ENCODE data around the gene SLC10A7.
A peak's percentile ranks its signal among the peaks of the same experiment; 100 is the strongest.

SLC10A7 gene

DNA sequence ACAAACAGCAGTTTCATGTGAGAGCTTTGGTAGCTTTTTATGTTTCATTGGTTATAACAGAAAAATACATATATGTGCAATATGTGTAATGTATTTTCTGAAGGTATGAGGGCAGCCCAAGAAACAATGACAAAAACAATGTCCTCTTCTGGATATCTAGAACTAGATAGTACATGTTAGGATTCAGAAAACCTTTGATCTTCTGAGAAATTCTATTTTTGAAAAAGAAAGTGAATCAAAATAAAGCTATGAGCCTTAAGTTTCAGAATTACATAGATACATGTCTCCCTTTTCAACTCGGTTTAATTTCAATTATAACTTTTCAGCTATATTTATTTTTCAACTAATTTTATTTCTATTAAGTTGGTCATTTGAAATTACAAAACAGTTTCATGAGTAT lies 175.5 kb downstream of the SLC10A7 start:
- no peak for DNase-seq

DNA sequence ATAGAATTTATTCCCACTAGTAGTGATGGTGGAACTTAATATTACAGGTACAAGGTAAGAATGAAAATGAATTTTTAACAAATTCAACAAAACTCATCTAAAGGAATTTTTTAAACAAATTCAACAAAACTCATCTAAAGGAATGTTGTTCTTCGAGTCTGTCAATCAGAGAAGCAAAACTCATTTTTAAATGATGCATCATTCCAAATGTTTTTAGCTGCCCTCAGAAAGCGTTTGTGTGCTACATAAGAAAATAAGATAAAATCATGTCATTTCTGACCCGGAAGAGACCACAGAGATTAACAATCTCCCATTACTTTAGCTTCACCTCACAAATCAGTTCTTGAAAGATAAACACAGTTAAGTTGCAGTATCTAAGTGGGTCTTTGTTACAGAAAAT lies 178.0 kb downstream of the SLC10A7 start:
- no peak for DNase-seq

DNA sequence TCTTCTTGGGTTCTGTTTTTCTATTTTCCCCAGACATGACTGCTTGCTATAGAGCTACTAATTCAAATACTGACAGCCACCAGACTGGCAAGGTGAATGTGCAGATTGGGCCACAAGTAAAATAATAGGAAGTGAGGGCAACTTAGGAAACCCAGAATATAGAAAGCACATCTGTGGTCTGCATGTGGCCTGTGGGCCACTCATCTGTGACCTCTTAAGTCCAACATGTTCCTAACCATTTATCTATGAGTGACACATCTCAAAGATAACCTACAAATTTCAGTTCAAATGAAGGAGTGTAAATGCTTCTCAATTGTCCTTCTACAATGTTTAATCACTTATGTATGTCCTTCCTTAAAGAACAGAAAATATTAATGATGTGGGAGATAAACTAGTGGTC lies 178.5 kb downstream of the SLC10A7 start:
- no peak for DNase-seq

DNA sequence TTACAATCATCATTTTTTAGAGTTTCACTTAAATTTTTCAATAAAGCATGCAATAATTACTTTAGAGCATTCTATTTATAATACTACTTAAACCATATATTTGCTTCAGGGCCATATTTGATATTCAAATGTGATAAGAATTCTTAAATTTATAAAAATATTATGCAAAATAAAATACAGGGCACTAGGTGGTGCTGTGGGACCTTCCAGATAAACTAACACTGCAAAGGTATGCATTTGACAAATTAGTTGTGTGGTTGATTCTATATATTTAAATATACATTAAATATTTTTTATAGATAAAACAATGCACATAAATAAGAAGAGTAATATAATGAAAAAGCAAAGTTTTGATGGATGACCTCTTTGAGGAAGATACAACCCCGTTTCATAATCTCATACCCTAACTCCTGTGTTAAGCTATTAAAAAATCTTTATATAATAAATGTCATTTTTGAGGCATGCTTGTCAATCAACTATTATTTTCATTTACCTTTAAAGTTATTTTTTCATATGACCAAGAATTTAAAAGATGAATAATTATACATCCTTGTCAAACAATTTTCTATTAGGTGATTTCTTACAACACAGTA lies 179.0 kb downstream of the SLC10A7 start:
- peak; percentile 44 for DNase-seq

DNA sequence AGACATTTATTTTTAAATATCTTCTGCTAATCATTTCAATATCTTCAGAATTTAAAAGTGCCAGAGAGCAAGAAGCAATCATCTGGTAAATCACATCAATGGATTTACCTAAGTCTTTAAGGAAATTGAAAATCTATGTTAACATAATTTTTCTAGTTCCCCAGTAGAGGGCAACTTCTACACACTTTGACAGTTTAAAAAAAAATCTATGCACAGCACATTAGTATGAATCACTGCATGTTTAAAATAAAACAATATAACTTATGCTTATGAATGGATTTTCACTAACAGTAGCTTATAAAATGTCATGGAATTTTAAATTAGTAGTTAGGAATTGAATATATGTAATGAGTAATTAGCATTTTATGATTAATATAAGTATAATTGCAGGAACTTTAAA lies 180.9 kb downstream of the SLC10A7 start:
- DNase-seq = no peak

DNA sequence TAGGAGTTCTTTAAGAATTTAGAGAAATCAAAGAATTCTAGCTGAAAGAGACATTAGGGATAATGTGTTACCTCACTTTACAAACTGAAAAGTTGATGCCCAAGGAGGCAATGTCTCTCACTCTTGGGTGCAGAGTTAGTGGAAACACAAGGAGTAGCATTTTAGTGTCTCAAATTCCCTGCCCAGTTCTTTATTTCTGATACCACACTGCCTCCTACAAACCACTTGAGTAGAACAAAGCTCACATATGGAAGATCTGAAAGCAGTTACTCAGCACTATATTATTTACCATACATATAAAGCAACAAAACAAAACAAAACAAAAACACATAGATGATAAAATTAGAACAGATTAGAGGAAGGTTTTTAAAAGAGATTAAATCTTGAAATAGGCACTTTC lies 183.2 kb downstream of the SLC10A7 start:
- no peak for DNase-seq

DNA sequence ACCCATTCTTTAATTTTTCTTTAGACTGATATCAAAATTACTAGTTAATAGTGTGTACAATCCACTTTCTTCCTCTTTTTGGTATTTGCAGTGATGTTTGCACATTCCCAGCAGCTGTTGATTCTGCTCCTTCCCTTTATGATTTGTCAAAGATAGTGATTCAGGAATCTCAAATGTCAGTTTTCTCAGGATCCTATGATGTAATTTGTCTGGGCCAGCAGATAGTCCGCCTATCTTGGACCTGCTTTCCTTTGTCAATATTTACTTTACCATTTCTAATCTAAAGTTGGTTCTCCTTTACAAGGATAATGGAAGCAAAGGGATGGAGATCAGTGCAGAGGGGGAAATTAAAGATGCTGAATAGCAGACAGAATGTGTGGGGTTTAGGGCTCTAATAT lies 185.3 kb downstream of the SLC10A7 start:
- no peak for DNase-seq

DNA sequence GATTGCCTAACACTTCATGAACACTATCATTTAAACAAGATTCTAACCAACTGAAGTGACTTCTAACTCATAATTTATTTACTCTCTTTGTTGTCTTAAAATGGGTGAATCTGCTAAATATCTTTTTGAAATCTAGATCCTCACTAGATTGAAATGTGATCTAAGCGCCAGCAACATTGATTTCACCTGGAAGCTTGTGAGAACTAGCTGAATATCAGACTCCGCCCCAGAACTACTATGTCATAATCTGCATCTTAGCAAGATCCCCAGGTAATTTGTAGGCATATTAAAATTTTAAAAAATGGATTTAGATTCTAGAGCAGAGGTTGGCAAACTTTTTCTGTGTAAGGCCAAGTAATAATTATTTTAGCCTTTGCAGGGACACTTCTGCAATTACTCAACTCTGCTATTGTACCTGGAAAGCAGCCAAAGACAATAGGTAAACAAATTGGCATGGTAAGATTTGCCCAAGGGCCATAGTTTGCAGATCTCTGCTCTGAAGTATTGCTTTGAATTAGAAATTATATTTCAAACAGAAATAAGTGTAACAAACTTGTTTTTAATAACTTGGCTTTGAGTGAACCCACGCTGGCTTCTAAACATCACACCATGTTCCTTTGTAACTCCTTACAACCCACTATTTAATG lies 185.9 kb downstream of the SLC10A7 start:
- no peak for DNase-seq

DNA sequence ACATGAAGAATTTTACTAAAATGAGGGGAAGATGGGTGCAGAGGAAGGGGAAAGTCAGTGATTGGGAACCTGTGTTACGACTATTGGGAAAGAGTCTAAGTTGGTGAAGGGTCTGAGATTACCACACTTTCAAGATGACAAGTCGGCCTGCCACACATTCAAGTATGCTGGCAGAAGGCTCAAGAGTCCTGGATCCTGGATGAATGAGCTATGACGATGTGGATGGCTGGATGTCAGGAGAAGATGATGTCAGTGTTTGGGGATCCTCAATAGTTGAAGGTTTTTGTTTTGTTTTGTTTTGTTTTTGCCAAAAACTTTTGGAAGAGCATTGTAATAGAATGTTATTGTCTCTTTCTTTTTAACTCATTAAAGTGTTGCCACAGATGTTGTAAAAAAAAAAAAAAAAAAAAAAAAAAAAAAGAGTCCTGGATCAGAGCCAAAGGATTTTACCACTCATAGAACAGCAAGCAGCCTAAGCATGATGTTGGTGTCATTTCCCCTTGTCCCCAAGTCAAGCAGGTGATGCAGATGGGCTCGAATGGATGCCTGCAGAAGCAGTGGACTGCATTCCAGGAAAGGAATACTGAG lies 186.8 kb downstream of the SLC10A7 start:
- no peak for DNase-seq

DNA sequence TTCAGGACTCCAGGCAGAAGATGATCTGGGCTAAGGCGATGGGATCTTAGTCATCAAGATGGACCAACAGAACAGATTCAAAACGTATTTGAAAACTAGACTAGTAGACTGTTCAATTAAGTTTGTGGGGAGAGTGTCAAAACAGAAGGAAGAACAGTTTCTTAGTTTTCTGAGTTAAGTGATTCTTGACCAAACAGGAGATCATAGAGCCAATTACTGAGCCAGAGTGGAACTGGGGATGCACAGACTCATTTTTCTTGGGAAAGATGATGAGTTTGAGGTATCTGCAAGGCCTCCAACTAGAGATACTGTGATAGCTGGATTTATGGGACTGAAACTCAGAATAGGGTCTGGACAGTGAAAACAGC lies 187.9 kb downstream of the SLC10A7 start:
- DNase-seq = no peak

DNA sequence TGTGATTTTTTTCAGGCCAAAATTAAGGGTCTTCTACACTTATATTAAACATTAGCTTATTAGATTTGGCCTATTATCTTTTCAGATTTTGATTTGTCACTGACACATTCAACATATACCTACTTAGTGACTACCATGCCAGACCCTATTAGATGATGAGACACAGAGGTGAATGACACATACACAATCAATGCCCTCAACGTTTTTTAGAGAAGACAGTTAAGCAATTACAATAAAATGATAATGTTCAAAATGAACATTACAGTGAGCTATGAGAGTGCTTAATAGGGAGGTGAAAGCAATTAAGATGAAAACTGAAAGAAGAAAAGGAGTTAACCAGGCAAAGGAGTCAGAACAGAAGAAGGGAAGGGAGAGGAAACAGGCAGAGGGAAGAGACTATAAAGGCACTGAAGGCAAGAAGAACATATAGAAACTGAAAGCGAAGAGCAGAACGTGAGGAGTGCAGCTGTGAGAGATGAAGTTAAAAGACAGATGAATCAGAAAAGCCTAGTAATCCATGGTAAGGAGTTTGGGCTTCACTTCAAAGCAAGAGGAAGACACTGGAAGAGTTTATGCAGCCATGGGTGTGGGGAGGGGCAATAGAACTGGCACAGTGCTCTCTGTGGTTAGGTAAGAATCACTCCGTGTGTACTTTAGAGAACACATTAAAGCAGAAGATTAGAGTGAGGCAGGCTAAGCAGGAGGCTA lies 188.4 kb downstream of the SLC10A7 start:
- DNase-seq = peak; percentile 4

DNA sequence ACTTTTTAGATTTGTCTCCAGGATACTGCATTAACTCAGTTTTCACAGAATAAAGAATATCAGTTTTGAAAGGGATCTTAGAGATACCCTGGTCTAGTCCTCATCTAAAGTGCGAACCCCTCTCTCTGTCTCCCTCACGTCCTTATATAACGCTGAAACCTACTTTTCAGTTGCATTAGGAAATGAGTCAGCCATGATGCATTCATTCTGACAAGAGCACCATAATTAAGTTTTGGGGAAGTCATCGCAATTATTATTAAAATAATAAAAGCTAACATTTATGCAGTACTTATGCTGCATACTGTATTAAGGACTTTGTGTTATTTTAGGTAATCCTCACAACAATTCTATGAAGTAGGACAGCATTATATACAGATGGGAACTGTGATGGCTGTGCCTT lies 191.3 kb downstream of the SLC10A7 start:
- DNase-seq = no peak

DNA sequence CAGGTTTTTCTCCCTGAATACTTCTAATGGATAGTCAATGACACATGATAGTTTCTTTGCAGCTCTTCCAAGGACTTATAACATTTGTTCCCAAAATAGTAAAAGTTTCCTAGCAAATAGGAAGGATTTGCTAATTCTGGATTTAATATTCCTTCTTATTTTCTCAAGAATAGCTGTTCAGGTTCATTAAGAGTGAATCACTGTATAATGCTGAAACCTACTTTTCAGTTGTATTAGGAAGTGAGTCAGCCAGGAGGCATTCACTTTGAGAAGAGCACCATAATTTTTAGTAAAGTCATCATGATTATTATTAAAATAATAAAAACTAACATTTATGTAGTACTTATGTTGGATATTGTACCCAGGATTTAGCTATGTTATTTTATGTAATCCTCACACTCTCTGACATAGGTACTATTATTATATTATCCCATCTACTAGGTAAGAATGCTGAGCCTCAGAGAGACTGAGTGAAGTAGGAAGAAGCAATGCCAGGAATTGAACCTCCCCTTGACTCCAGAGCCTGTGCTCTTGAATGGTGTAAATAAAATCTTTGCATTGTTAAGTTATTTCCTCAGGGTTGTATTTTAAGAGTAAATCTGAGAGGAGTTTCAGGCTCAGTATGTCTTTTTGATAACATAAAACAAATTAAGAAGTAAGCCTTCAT lies 192.6 kb downstream of the SLC10A7 start:
- DNase-seq = no peak

DNA sequence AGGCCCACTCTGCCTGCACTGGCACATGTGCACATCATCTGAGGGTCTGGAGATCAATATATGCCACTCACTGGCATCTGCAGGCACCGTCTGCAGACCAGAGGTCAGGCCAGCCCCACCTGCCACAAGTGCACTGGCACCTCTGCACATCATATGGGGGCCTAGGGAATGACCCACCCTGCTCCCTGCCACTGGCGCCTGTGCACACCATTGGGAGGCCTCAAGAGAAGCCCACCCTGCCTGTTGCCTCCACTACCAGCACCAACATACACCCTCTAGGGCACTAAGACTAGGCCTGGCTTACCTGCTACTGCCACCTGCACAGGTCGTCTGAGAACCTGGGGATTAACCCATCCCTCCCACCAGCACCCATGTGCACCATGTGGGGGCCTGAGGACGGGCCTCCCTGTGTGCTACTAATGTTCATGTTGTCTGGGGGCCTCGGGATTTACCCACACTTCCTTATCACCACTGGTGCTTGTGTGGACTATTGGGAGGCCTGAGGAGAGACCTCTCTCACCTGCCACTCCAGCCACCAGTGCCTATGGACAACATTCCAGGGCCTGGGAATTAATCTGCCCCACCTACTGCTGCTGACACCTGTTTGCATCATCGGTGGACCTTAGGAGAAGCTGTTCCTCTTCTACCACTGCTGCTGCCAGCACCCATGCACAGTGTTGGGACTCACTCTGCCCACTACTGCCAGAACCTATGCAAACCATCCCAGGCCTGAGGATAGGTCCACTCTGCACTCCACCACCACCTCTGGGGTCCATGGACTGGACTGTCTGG lies 193.7 kb downstream of the SLC10A7 start:
- DNase-seq = no peak

DNA sequence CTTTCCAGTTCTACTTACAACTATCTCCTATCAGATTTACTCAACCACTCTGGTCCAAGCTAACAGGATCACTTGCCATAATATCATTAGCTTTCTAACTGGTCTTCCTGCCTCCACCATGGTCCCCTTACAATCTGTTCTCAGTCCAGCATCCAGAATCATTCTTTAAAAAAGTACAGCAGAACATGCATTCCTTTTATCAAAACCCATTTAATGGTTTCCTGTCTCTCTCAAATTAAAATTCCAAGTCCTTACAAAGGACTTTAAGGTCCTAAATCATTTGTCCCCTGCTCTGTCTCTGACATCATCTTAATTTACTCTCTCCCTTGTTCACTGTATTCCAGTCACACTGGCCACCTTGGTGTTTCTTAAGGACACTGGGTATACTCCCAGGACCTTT lies 202.8 kb downstream of the SLC10A7 start:
- DNase-seq = no peak

DNA sequence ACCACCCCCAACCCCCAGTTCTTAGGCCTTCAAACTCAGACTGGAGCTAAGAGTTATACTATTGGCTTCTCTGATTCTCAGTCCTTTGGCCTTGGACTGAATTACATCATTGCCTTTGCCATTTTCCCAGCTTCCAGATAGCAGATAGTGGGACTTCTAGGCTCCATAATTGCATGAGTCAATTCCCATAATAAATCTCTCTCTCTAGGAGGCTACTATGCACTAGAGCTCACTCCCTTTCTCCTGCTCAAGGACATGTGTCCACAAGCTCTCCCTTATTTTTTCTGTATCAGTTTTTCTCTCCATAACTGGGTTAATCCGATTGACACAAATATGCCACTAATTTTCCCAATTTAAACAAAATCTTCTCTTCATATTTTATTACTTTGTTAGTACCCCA lies 204.0 kb downstream of the SLC10A7 start:
- DNase-seq = no peak

DNA sequence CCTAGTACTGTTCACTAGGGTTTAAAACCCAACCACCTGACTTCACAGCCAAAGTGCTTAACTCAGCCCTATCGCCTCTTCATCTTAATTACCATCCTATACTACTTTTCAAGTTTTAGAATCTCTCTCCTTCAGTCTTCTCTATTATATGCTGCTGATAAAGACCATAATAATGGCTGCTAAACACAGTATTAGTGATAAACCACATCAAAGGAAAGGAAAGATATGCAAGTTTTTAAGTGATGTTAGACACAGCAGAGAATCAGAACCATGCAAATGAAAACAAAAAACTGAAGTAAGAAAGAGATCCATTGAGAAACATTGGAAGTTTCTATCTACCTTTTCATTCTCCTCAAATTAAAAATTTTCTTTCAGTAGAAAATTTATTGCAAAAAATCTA lies 206.6 kb downstream of the SLC10A7 start:
- no peak for DNase-seq

DNA sequence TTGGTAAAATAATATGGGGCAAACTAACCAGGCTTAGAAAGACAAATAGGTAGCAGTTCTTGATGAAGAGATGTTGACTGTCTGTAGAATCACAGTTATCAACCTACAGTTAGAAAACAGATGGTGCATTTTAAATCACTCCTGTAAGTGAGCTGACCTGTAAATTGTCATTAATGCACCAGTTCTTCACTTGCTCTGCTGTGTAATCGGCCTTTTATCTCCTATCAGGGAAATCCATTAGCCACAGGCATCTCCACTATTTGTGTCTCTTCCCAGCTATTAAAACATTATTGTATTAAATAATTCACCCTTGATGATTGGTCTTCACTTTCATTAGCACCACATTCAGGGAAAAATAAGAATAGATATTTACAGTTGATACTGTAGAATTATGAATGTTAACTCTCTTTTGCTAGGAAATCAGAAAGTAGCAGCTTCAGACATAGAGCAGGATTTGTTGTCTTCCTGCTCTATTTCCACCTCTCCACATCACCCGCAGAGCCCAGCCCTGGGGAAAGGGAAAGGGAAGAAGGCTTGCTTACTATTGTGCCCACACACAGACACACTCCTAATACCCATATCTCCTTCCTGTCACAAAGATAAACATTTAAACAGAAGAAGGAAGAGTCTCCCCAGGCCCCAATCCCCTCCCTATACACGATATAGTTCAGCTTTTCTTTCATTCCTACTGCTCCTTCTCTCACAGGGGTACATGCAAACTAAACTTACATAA lies 210.3 kb downstream of the SLC10A7 start:
- no peak for DNase-seq

DNA sequence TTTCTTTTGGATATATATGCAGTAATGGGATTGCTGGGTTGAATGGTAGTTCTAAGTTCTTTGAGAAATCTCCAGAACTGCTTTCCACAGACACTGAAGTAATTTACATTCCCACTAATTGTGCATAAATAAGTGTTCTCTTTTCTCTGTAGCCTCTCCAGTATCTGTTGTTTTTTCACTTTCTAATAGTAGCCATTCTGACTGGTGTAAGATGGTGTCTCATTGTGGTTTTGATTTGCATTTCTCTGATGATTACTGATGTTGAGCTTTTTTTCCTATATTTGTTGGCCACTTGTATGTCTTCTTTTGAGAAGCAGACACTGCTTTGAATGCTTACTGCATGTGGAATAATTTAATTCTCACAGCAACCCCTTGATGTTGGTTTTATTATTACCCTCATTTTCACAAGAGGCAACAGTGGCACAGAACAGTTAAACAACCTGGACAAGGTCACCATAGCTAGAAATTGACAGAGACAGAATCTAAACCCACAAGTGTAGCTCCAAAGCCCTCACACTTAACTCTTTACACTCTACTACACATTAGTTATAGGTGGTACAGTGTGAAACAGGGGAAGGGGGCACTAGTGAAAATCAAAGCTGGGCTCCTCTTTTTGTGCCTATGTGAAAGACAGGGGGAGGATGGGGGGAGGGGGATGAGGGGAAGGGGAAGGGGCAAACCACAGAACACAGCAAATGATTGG lies 211.3 kb downstream of the SLC10A7 start:
- DNase-seq = no peak

DNA sequence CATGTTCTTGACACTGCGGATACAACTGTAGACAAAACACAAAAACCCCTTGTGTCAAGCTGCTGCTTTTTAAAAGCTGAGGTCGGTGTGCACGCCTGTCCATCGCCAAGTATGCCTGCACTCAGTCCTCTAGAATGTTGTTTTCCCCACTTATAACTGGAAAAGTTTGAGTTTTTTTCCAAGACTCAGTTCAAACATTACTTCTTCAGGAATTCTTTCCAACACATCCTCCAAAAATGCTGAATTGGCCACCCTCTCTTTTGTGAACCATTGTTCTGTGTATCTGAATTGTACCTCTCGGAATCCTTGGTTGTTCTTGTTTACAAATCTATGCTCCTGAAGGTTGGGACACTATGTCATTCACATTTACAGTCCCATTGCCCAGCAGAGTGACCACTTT lies 212.8 kb downstream of the SLC10A7 start:
- DNase-seq = no peak

DNA sequence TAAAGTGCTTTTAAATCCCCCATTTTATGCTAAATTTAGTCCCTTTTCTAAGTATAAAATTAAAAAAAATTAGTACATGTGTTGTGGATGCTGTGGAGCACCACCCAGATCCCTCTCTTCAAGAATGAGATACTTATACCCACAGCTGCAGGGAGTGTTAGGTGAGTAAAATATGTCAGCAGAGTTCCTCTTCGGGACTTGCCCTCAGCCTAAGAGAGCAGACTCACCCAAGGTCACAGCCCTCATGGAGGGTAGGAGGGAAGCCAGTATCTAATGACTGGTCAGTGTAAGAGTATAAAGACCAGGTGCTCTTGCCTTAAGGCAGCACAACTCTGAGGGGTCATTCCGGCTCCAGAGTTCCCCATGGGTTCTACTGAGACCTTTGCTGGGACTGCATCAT lies 218.9 kb downstream of the SLC10A7 start:
- DNase-seq = no peak

DNA sequence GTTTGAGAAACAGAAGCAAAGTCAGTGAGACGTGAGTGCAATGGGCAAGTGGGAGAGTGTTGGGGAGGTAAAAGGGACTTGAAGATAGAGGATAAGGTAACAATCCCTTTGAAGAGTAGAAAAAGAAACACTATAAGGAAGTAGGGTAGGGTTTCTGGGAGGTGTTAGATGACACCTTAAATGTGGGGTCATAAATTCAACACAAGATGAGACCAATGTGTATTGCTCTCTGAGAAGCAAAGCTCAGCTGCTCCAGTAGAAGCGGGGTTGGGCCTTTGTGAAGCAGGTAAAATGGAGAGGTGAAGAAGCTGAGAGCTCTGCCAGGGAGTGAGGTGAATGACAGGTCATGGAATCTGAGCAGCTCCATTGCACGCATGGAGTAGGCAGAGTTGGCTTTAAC lies 222.1 kb downstream of the SLC10A7 start:
- no peak for DNase-seq

Data from stimulated activated CD4-positive, alpha-beta T cell treated with anti-CD3 and anti-CD28 coated beads, Interleukin-4, amount 100 ng/mL, for 24 hours (primary cell).